Measurements from ENCODE around the gene CAMK2D.

The CAMK2D gene

DNA sequence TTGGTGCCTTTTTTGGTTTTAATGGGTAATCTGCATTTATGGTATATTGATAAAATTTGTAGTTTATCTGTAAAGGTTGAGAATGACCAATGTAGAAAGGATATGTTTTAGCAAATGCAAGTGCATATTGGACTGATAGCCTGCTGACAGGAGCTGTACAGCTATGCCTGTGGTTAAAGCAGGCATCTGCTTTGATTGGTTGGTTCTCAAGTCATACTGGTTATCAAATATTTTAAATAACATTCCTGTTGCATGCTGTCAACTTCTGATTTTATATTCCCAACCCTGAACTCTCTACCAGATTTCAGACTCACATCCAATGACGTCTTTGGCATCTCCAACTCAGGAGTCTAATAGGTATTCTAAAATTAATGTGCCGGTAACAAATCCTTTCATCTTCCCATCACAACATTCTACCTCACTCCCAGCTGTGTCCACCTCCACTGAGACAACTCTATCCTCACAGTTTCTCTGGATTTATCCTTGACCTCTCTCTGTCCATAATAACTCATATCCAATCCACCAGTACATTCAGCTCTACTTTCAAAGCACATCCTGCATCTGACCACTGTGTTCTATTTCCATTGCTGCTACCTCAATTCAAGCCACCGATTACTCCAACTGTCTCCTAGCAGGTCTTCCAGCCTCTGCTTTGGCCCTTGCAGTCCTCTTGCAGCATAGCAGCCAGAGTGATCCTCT lies 125.7 kb downstream of the CAMK2D start:
- no peak for DNase-seq

DNA sequence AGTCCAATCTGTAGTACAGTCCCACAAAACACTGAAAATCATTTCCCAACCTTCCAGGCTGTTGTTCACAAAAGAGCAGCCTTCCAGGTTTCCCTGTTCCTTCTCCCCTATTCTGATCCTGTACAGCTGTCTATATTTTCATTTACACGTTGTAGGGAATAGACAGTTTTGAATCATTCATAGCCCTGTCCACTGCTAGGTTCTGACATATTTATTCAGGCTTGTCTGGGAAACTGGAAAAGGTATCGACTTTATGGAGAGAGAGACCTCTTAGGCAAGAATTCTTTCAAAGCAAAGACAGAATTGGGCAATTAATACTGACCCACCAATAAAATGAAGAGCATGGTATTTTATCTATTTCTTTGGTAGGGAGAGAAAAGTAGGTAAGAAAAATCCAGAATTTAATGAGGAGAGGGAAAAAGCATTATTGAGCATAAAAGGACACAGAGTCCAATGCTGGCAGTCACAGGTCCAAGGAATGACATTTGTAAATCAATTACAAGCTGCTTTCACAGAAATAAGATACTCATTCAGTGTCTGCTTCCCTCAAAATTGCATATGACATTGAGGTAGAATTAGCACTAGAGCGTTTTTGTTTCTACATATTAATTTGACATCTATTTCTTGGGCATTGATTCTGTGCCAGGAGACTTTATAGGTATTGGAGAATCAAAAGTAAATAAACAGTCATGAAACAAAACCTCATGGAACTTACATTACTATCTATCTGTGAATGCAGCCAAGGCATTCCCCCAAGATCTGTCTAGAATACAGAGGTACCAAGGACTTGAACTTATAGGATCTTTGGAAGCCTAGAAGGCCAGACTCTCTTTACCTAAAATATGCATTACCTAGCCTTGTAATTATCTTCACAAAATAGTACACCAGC lies 127.2 kb downstream of the CAMK2D start:
- no peak for DNase-seq

DNA sequence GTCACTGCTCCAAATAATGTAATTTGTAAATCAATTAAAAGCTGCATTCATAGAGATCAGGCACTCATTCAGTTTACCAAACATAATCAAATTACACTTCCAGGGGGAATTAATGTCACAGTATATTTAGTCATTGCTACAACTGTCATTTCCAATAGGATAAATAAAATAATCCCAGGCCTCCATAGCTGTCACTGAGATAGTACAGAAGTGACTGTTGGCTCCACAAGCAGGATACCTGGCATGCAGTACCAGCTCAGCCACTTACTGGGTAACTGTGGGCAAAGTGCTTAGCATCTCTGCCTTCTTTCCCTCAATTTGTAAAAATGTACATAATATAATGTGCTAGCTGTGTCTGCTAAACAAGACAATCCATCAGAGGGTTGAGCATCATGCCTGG lies 128.1 kb downstream of the CAMK2D start:
- DNase-seq, result no peak

DNA sequence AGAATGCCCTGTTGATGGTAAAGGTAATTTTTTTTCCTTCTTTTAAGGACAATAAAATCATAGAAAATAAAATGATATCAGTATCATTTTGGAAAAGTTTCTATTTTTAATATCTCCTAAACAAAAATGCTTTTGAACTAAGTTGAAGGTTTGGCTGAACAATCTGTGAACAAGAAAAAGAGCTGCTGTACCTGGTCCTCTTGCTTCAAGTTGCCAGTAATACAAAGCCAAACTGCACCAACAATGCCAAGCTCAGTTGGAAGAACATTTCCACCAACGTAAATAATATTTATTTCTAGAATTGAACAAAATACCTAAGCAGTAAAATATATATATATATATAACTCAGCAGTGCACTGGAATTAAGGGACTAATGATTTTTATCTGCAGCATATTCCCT lies 132.8 kb downstream of the CAMK2D start:
- DNase-seq, result no peak

DNA sequence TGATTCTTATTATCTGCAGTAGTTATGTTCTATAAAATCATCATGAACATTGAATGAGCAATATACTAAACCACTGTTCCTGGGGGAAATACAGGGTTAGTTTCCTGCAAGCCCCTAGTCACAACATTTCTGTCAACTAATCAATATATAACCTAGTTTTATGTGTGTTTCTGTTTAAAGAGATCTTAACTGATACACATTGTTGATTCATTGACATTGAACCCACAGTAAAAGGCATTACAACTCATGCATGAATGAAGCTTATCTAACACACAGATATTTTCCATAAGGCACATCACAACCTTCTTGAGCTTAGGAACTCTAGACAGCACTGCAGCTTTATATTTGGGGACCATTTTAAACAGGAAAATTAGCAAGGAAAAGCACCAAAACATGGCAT lies 134.2 kb downstream of the CAMK2D start:
- DNase-seq, result no peak

DNA sequence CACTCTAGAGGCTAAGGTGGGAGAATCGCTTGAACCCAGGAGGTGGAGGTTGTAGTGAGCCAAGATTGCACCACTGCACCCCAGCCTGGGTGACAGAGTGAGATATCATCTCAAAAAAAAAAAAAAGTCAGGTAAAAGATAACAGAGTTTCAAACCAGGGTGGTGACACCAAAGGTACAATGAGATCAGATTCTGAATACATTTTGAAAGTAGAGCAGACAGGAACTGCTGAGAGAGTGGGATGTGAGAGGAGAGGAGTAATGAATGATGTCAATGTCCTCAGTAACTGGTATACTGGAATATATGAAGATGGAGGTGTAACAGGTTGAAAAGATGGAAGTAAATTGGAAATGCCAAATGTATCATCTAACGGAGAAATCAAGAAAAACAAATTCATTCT lies 135.6 kb downstream of the CAMK2D start:
- DNase-seq, result no peak

DNA sequence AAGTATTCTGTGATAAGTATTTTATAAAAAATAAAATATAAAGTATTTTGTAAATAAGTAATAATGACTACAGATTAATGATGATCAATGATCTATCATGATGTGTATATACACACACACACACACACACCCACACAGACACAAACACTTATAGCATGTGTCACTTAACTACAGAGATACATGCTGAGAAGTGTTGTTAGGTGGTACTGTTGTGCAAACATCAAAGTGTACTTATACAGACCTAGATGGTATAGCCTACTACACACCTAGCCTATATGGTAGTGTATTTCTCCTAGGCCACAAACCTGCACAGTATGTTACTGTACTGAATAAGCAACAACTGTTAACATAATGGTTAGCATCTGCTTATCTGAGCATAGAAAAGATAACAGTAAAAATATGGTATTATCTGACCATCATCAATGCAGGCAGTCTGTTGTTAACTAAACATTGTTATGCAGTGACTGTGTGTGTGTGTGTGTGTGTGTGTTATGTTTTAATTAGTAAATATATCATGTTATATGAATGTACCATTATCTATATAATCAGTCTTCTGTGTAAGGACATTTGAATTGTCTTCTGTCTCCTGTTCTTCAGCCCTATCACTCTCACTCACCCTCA lies 138.2 kb downstream of the CAMK2D start:
- no peak for DNase-seq

DNA sequence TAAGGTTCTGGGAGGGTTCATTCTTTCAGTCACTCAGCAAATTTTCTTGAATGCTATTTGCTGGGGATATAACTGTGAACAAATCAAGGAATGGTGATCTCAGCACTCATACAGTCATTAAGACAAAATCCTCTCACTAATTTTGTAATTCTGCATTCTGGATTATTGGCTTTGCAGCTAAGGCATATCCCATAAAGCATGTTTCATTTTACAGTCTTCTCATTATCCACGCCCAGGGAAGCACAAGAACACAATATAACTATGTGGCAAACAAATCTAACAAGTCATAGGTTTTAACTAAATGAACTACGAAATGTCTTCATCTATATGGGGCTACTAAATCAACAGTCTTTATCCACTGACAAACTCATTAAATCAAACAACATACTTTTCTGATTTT lies 139.9 kb downstream of the CAMK2D start:
- DNase-seq, result no peak

DNA sequence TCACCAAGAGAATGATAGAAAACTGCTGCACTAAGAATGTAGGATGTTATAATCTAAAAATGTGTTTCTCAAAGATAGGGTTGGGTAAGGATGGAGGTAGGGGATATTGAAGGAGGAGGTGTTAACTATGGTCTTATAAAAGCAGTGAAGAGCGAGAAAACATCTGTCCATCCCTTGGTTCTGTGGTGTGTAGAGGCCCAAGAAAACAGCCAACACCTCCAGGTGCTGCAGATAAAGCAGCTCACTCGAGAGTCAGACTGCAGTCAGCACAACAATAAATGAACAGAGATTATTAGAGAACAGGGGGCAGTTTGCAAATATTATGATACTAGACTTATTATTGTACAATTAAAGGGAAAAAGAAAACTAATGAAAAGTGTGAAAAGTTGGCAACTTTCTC lies 141.5 kb downstream of the CAMK2D start:
- DNase-seq, result no peak

DNA sequence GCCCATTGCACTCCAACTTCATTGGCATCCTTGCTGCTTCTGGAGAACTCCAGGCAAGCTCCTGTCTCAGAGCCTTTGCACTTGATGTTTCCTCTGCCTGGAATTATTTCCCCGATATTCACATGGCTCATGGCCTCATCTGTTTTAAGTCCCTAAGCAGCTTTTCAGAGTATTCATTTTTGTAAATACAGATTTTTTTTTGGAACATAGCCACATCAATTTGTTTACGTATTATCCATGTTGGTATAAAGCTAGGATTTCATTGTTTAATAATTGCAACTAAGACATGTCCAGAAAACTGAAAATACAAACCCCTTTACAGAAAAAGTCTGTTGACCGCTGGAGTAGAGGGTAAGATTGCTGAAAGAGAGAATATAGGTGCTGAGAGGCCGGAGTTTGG lies 142.0 kb downstream of the CAMK2D start:
- DNase-seq, result no peak

DNA sequence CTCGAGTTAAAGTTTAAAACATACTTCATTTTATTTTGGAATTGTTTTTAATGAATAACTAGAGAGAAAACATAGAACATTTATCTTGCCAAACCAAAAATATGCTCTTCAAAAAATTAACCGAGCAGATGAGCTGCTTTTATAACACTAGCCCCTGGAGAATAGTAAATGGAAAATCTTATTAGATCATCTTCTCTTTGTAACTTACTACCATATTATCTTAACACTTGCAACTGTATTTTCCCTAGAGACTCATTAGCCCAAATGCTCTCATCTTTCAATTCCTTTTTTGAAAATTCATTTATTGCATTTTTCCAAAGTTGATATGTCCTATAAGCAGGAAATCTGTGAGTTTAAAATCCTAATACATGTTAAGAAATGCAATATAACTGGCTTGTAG lies 143.3 kb downstream of the CAMK2D start:
- DNase-seq, result no peak

DNA sequence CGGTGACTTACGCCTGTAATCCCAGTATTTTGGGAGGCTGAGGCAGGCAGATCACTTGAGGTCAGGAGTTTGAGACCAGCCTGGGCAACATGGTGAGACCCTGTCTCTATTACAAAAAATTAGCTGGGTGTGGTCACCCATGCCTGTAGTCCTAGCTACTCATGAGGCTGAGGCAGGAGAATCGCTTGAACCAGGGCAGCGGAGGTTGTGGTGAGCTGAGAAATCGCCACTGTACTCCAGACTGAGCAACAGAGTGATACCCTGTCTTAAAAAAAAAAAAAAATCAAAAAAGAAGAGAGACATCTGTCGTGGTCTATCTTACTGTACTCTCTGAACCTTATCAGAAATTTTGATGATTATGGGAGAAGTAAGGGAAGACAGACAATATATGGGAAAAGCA lies 144.3 kb downstream of the CAMK2D start:
- DNase-seq, result no peak

DNA sequence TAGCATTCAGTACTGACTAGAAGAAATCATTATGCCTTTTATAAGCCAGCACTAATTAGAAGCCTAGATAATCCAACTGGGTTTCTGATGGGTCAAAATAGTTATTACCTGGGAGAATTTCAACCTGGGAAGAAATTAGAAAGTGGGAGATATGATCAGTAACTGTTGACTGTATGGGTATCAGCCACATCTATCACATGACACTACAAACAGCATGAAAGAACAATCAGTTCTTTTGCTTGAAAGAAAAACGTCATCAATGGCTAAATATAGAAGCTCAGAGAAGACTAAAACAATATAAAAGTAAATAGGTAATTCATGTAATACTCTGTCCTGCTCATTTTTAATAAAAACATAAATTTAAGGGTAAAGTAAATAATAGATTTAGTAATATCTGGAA lies 145.1 kb downstream of the CAMK2D start:
- DNase-seq, result no peak

DNA sequence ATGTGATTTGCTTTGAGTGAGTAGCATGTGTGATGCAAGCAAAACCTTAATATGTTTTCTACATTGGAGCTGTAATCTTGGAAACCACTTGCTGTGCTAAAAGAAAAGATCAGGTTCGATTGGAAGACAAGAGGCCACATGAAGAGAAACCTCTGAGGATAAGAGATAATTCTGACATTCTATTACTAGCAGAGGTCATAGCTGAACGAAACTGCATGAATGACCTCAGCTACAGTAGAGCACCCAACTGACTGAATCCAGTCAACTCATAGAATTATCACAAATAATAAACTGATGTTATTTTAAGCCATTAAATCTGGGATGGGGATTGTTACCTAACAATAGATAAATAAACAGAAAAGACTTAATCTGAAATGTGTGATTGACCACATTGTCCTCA lies 147.1 kb downstream of the CAMK2D start:
- no peak for DNase-seq

DNA sequence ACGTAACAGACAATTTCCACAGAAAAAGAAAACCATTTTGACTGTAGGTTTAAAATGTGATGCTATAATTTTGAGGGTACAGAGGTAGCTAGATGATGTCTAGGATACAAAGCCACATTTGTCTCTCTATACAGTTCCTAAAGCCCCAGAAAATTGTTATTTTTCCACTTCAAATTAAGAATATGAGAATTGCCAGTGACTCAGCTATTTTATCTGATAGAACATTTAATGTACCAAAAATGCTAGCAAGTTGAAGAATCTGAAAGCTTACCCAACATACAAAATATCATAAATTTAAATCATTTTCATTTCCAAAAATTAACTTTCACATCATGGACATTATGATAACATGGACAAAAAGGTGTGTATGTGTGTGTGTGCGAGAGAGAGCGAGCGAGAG lies 148.0 kb downstream of the CAMK2D start:
- no peak for DNase-seq

DNA sequence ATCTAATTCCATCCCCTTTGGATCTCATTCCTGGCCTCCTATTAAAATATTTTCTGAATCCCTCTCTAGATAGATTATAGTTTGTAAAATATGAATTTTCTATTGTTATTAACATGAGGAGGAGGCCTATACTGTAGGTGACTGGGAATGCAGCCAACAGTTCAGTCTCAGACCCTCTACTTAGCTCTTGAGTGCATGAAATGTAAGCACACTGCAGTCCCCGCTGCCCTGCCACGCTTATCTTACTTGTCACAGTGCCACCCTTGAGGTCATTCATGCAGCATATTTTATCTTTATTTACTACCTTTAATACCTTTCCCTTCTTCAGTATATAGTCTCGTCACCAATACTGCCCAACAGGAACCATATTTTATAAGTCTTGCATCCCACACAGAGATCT lies 151.0 kb downstream of the CAMK2D start:
- DNase-seq, result no peak

DNA sequence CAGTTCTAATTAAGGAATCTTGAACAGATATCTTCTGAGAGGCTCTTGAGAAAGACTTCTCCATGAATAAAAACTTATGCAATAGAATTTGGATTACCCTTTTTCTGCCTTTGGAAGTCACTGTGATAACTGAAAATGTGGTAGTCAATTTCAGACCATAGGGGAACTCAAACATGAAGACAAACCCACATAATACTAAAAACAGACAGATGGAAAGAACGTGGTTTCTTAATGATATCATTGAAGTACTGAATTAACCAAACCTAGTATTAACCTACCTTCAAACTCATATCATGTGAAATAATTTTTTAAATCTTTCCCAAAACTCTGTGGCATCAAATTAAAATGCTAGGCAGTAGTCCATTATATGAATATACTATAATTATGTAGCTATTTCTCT lies 153.5 kb downstream of the CAMK2D start:
- no peak for DNase-seq

DNA sequence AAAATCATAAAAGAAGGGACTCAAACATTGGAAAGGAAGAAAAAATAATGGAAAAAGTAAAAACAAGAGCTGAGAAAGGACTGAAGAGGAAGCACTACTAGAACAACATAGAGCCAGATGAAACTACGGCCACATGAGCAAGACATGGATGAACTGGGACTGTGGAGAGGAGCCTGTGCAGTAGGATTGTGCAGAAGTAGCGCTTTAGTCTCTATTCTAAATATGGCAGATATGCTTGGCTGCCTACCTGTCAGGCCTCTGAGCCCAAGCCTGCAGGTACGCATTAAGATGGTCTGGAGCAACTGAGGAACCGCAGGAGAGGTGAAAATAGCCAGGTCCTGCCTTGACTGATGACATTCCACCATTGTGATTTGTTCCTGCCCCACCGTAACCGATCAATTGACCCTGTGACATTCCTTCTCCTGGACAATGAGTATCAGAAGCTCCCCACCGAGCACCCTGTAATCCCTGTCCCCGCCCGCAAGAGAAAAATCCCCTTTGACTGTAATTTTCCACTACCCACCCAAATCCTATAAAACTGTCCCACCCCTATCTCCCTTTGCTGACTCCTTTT lies 154.3 kb downstream of the CAMK2D start:
- no peak for DNase-seq

DNA sequence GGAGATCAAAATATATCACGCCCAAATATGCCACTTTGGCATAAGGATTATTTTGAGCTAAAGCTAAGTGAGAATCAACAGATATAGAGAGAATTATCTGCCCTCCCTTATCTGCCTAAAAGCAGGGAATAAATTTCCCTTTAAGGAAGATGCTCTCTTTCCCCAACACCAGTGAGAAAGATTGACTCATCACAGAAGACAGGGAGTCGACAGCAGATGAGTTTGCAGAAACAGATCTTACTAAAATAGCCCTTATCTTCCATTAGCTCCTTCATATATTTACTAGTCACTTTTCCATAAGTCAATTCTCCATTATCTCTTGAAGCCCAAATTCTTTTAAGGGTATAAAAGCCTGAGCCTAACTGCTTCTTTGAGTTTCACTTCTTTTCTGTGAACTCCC lies 156.6 kb downstream of the CAMK2D start:
- no peak for DNase-seq

DNA sequence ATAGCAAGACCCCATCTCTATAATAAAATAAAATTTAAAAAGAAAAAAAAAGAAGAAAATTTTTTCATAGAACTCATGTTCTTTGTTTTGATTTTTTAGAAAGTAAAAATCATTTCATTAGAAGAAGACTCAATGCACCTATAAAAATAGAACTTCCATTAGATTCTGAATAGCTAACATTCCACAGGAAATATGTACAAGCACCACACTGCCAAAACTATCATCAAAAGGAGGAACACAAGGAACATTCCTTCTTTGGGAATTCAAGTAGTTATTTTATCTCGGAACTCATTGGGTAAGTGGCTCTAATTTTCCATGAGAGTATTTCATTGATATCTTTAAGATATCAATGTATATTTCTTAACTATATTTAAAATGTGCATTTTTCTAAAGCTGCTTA lies 157.6 kb downstream of the CAMK2D start:
- no peak for DNase-seq

DNA sequence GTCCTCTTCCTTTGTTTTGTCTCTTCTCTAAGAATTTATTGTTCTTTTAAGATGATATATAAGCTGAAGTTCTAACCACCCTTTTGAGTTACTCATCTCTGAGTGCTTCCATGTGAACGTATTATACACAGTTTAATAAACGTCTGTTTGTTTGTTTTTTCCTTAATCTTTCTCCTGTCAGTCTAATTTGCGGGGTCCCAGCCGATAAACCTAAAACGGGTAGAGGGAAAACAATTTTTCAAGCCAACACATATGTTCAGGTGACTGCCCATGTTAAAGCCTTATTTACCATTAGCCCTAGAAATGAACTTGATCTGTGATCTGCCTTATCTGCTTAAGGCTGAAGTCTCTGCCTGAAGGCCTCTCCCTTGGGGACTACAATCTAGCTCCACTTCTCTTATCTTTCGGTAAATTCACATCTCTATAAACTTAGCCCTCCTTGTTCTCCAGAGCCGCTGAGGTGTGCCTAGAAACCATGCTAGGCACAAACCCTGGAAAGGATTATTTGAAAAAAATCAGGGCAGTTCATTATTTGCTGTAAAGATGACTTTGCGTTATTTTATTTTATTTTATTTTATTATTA lies 158.8 kb downstream of the CAMK2D start:
- no peak for DNase-seq

DNA sequence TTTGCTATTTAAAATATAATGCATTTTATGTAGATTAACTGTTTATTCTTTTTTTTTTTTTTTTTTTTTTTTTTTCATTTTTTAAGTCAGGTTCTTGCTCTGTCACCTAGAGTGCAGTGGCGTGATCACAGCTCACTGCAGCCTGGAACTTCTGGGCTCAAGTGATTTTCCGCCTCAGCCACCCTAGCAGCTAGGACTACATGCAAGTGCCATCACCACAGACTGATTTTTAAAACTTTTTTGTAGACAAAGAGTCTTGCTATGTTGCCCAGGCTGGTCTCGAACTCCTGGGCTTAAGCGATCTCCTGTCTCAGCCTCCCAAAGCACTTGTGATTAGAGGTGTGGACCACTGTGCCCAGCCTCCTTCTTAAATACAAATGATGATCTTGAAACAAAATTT lies 159.9 kb downstream of the CAMK2D start:
- DNase-seq, result no peak

DNA sequence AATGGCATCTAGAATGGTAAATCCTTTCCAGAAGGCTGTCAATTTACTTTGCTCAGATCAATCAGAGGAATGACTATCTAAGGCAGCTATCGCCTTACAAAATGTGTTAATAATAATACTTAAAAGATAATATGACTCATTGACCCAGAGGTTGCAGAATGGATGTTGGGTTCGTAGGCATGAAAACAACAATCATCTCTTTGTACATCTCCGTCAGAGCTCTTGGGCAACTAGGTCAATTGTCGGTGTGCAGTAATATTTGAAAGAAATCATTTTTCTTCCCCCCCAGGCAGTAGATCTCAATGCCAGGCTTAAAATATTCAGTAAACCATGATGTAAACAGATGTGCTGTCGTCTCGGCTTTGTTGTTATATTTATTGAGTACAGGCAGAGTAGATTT lies 165.1 kb downstream of the CAMK2D start:
- no peak for DNase-seq

DNA sequence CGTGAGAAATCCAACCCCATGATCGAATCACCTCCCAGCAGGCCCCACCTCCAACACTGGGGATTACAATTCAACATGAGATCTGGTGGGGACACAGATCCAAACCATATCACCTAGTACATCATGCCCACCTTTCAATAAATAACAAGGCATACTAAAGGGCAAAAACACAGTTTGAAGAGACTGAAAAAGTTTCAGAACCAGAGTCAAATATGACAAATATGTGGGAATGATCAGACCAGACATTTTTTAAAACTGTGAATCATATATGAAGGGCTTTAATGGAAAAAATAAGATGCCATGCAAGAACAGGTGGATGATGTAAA lies 167.3 kb downstream of the CAMK2D start:
- DNase-seq, result no peak

Data from GF-D8 (cell line).